GM18907 (cell line): Measurements from ENCODE around the gene CTXND1.
"Not testable (repeated sequence)": the region's sequence is repeated elsewhere in the genome, so short reads cannot be mapped to it uniquely, and the experiment has no call there.

ENCODE experiments used
- ATAC-seq: cut with Tn5 transposase; IDR thresholded peaks from one replicate; pipeline ENCODE4 v1.9.1; 2021; ENCODE audit warnings: mild to moderate bottlenecking, moderate library complexity; ENCODE audit not compliant: unreplicated experiment

Gene CTXND1

DNA sequence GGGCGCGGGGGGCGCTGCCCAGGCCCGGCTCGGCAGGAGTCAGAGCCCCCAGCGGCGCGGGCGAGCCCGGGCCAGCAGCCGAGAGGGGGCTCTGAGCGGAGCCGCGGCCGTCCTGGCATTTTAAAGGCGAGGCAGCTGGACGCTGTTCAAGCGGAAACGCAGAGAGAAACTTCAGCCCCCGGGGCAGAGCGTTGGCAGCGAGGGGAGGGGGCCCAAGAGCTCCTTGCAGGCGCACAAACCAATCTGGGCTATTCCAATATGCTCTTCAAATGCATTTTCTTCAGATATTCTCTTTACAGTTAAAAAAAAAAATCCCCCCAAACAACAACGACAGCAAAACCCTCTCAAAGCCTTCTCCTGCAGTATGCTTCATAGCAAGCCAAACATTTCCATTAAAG, at the start of gene CTXND1:
CTXND1 (minus strand) TSS at position 93 of the 398 bp plus-strand sequence. CDS start 50,264 bp downstream, outside the sequence.
- no peak for ATAC-seq

DNA sequence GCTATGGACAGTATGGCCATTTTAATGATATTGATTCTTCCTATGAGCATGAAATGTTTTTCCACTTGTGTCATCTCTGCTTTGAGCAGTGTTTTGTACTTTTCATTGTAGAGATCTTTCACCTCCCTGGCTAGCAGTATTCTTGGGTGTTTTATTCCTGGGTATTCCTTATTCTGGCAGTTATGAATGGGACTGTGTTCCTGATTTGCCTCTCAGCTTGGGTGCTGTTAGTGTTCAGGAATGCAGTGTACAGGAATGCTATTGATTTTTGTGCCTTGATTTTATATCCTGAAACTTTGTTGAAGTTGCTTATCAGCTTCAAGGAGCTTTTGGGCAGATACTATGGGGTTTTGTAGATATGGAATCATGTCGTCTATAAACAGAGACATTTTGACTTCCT, 49.5 kb upstream of the CTXND1 start:
- ATAC-seq, result no peak

DNA sequence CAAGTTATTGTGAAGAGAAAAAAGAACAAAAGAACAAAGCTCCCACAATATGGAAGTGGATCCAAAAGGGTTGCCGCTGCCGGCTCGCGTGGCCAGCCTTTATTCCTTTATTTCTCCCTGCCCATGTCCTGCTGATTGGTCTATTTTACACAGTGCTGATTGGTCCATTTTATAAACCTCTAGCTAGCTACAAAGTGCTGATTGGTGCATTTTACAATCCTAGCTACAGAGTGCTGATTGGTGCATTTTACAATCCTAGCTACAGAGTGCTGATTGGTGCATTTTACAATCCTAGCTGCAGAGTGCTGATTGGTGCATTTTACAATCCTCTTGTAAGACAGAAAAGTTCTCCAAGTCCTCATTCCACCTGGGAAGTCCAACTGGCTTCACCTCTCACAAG, 43.8 kb upstream of the CTXND1 start:
- not testable (repeated sequence) for ATAC-seq

DNA sequence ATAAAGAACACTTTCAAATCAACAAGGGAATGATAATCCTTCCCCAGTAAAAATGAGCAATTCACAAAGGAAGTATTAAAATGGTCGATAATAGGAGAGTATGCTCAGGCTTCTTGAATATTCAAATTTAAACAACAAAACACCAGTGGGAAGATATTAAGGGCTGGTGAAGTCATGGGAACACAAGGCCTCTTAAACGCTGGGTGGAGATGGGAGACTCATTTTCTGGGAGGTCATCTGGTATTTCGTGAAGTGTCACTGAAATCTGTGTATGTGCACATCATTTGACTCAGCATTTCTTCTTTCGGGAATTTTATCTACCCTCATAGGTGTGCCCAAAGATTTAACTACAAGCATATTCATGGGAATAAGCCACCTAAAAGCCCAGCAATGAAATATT, 40.1 kb upstream of the CTXND1 start:
- no peak for ATAC-seq

DNA sequence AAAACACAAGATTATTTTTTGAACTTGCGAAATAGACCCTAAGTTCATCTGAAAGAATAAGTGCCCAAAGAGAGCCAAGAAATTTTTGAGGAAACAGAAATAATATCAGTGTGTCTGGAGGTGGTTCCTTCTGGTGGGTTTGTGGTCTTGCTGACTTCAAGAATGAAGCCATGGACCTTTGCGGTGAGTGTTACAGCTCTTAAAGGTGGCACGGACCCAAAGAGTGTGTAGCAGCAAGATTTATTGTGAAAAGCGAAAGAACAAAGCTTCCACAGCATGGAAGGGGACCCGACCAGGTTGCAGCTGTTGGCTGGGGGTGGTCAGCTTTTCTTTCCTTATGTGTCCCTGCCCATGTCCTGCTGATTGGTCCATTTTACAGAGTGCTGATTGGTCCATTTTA, 38.9 kb upstream of the CTXND1 start:
- not testable (repeated sequence) for ATAC-seq

DNA sequence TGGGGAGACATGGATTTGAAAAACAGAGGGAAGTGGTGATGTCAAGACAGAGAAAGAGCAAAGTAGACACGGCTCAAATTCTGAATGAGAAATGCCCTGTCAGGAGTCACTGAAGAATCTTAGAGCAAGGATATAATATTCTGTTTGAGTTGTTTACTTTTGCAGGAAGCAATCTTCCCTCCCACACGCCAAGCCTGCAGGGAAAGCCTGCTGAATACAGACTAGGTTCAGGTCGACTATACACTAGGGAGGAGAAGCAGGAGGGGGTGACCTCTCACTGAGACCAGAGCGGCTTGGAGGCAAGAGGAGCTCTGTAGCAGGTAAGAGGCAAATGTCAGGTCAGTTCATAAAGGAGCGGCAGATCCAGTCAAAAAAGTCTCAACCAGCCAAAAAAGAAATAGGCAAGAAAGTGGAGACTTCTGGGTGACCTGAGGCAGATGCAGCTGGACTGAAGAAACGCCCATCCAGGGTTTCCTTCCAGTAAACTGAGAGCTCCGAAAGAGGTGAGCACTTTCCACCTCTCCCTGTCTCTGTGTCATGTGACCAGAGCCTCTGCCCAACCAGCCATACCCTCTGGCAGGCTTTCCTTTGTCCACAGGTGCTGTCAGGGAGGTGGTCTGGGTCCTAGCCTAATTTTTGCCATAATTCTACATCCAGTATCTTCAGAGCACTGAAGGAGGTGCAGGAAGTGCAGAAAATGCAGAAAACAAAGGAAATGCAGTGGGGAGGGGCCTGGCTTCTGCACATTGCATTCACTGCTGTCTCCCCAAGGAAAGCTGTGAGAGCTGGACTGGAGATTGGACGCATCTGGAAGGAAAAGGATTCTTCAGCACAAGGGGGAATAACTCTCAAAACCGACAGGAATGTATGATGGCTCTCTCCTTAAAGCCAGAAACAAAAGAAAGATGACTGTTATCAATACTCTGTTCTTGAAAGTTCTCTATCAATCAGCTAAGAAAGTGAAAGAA, 37.8 kb upstream of the CTXND1 start:
- ATAC-seq, result no peak

DNA sequence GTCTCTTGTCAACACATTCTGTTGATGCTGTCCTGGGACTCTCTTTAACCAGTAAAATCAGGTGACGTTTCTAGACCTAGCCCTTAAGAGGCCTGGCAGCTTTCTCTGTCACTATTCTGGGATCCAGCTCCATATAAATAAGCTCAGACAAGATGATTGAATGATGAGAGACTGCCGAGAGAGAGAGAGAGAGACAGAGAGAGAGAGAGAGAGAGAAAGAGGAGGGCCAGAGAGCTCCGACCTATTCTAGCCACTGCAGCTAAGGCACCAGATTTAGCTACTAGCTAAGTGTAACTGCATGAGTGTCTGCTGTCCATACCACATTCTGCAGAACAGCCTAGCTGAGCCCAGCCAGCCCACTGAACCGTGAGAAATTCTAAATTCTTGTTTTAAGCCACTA, 36.1 kb upstream of the CTXND1 start:
- no peak for ATAC-seq

DNA sequence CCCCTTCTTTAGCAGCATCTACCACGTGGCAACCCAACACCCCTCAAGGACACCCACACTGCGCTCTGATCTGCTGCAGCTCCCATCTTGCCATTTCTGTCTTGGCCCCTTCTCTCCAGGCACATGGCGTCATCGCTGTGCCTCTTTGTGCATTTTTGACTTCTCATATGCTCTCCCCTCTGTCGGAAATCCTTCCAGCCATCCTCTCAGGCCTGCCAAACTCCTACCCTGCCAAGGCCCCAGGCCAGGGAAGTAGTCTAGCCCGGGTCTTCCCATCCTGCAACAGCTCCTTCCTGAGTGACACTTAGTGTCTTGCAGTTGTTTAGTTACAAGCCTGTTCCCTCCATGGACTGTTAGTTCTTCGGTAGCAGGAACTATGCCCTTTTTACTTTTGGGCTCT, 34.0 kb upstream of the CTXND1 start:
- ATAC-seq, result no peak

DNA sequence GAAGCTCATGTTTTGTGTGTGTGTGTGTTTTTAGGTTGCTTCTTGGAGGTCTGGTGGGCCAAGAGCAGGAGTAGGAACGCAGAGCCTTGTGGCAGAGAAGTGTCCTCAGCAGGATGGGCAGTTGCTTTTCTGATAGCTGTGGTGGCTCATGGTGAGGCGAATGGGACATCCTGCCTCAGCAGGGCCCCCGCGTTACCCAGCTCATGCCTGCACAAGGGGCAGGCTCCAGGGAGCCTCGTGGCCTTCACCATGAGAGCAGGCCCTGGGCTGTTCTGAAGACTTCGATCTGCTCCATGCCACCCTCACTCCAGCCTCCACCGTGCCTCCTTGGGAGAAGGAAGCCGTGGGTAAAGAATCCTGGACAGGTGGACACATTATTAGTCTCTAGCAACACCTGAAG, 33.4 kb upstream of the CTXND1 start:
- ATAC-seq, result no peak

DNA sequence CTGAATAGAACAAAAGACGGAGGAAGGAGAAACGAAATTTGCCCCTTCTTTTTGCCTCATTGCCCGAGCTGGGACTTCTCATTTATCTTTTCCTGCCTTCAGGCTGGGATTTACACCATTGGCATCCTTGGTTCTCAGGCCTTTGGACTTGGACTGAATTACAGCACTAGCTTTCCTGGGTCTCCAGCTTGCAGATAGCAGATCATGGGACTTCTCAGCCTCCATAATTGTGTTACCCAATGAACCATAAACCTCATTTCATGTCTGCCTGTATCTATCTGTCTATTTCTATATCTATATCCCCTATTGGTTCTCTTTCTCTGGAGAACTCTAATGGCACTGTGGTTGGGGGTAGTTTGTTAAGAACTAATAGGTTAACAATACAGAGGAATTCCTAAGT, 31.5 kb upstream of the CTXND1 start:
- no peak for ATAC-seq

DNA sequence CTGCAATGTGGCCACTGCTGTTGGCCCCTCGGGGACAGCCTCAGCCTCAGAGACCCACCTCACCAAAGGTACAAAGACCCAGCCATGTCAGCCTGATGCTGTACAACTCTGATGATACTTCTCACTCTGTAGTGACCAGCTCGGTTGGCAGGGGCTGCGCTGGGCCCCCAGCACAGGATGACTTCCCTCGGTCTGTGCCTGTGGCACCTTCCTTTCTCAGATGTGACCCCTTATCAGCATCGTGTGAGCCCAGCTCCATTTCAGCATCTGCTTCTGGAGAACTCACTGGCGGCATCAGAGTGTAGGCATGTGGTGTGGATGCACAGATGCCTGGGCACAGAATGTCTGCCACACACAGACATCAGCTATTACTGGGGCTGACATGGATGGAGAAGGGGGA, 25.1 kb upstream of the CTXND1 start:
- no peak for ATAC-seq

DNA sequence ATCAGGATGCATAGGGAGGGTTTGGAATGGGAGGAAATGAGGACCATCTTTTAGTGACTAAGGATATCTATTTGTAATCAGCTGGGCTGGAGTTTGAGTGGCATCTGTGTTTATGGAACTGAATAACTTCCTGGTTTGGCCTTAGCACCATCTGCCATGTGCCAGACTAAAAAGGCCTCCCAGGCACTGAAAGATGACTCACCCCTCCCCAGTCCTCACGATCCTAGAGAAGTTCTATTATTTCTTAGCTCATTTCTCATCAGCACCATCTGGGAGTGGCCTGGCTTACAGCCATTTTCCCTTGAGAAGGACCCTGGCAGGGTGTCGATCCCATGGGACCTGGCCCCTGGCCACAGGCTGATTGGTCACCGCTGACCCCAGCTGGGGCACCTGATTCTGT, 23.9 kb upstream of the CTXND1 start:
- ATAC-seq, result no peak

DNA sequence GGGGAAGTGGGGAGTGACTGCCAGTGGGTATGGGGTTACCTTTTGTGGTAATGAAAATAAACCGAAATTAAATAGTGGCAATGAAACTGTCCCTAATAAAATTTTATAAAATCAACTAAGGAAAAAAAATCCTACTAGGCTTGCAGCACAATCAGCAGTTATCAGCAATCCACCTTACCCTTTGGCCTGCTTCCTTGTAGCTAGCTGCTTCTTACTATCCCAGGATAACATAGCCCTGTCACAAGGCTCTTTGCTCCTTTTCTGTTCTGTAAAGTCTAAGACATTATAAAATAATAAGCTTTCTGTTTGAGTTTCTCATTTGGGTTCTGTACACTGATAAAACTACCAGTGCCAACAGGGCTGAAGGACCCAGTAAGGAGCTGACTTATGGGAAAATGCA, 23.0 kb upstream of the CTXND1 start:
- no peak for ATAC-seq

DNA sequence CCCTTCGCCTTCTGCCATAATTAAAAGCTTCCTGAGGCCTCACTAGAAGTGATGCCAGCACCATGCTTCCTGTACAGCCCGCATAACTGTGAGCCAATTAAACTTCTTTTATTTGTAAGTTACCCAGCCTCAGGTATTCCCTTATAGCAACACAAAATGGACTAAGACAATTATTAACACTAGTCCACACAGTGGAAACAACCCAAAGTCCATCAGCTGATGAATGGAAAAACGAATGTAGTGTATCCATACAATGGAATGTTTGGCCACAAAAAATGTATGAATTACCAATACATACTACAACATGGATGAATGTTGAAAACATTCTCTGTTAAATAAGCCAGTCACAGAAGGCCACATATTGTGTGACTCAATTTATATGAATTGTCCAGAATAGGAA, 22.5 kb upstream of the CTXND1 start:
- ATAC-seq, result no peak

DNA sequence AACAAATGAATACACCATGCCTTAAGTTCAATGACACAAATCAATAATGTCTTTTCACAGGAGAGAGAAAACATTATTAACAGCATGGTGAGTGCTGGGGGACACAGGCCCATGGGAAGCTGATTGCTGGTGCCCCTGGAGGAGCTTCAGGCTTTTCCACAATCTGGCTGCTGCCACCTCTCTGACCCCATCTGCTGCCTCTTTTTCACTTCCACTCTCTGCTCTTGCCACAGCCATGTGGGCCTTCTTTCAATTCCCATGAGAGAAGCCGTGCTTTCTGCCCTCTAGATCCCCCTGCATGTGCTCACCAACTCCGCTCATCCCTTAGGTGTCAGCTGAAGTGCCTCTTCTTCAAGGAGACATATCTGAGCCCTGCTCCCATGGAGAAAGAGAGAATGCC, 21.0 kb upstream of the CTXND1 start:
- ATAC-seq, result no peak

DNA sequence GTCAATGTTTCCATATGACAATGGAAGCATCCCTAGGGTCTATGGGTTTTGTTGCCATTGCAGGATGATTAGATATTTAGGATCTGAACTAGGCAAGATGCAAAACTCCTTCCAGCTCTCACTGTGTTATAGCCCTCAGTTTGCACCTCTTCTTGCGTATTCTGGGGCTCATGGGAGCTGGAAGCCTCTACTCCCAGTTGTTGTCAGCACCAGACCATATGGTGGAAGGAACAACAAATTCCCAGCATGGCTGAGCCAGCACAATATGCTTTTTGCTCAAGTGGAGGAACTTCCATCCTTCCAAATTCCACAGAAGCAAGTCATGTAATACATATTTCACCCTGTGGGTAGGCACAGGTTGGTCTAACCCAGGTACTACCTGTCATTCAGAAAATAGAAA, 18.5 kb upstream of the CTXND1 start:
- no peak for ATAC-seq

DNA sequence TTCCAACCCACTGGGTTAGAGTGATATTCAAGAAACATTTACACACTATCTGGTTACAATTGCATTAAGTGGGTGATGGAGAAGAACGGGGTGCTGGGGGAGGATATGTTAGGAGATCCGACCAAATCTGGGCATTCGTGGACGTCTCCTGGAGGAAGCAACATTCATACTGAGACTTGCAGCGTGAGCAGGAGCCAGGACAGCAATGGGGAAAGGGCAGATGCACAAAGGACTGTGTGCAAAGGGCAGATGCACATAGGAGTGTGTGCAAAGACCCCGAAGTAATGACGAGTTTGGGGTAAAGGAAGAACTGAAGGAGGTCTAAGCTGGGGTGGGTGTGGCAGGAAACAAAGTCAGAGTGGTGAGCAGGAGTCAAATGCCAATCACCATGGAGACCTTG, 16.1 kb upstream of the CTXND1 start:
- ATAC-seq, result no peak

DNA sequence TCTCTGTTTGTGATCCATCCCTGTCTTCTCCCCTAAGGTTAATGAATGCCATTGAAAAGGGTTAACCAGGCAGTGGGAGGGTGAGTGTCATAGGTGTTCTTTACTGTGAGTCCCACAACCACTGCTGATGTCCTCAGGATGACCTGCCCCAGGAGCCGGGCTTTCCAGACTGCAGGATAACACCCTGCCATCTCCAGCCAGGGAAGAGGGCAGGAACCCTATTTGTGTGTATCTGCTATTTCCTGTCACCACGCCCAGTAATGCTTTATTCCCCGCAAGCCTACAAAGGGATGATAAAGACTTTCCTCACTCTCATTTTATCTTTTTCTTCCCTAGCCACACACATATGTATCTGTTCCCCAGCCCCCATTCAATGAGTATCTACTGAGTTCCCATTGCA, 15.6 kb upstream of the CTXND1 start:
- ATAC-seq, result no peak

DNA sequence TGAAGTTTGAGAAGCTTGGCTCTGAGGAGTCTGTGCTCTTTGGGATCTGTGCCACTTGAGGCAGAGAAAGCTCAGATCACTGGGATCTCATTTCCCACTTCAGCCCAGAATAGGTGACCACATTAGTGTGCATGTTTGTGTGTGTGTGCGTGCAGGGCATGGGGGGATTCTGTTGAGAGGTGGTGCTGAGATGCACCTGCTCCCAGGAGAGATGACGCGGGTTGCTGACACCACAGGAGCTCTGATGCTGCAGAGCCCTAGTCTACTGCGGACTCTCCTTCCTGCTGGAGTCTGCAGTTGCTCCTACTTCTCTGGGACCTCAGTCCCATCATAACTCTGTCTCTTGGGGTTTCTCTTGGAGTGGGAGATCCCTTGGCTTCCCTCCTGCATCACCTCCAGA, 14.7 kb upstream of the CTXND1 start:
- no peak for ATAC-seq

DNA sequence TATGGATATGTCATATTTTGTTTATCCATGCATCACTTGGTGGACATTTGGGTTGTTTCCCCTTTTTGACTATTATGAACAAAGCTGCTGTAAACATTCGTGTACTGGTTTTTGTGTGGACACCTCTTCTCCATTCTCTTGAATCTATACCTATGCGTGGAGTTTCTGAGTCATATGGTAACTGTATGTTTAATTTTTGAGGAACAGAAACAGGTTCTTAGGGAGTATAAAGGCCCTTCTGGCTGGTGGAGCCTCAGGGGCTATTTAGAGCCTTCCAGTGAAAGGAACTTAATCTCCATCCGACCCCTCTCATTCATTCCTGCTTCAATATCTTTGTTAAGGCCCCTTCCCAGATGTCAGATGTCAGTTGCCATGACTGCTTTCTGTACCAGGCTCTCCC, 14.1 kb upstream of the CTXND1 start:
- ATAC-seq, result no peak

DNA sequence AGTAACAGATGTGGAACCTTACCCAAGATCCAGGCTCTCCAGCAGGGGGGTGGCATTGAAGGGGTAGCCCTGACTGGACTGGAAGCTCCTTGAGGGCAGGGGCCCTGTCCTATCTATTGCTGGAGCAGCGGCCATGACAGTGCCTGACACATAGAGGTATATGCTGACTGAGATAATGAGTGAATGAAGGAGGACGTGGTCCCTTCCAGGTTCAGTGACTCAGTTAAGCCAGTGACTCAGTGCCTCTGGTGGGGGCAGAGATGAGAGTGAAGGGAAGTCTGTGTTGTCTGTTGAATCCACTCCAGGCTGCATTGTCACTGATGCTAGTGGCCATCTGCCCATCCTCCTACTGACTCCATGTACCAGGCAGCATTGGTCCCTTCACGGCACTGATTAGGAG, 13.0 kb upstream of the CTXND1 start:
- ATAC-seq, result no peak

DNA sequence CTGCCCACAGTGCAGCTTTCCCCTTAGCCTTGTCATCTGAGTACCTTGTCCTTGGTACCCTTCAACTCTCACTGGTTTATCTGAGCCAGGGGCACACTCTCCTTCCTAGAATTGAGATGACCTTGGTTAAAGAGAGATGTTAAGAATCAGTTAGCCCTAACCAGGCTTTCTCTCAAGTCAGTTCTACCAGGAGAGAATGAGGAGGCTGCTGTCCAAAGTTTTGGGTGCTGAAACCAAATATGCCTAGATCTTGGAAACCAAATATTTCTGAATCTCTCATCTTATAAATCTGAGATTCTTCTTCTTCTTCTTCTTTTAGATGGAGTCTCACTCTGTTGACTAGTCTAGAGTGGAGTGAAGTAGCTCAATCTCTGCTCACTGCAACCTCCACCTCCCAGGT, 12.0 kb upstream of the CTXND1 start:
- ATAC-seq, result no peak

DNA sequence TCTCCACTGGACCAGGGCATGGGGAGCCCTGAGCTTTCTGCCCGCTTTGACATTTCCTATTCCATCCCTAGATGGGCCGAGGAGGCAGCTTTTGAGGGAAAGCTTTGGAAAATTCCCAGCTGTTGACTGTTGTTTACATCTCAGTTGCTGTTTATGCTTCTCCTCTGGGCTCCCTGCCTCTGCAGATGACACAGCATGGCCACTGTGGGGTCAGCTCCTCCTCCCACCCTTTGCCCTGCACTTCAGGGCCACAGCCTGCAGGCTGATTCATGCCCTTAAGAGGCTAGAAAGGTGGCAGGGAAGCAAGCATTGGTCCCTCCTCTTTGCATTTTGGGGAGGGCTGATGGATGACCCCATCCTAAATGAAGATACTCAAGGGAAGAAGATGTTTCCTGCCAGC, 8.5 kb upstream of the CTXND1 start:
- ATAC-seq, result no peak
